ENCODE data around the gene EMC10.

The EMC10 gene

DNA sequence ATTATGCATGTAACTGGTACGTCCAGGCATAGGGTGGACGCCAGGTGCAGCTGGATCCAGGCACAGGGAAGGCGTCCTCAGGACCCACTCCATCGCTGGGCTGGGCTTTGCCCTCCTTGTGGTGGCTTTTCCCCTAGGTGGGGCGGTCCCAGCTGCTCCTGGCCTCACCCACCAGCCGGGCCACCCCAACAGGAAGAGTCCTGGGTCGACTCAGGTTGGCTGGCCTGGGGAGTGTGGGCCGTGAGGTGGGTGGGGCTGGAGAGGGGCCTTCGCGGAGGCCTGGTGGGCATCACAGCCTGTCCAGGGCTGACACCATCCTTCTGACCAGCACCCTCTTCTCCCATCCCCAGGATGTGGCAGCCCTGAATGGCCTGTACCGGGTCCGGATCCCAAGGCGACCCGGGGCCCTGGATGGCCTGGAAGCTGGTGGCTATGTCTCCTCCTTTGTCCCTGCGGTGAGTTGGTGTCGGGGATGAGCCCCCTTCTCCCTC, 3.5 kb downstream of the EMC10 start:
- DNase-seq = no peak

DNA sequence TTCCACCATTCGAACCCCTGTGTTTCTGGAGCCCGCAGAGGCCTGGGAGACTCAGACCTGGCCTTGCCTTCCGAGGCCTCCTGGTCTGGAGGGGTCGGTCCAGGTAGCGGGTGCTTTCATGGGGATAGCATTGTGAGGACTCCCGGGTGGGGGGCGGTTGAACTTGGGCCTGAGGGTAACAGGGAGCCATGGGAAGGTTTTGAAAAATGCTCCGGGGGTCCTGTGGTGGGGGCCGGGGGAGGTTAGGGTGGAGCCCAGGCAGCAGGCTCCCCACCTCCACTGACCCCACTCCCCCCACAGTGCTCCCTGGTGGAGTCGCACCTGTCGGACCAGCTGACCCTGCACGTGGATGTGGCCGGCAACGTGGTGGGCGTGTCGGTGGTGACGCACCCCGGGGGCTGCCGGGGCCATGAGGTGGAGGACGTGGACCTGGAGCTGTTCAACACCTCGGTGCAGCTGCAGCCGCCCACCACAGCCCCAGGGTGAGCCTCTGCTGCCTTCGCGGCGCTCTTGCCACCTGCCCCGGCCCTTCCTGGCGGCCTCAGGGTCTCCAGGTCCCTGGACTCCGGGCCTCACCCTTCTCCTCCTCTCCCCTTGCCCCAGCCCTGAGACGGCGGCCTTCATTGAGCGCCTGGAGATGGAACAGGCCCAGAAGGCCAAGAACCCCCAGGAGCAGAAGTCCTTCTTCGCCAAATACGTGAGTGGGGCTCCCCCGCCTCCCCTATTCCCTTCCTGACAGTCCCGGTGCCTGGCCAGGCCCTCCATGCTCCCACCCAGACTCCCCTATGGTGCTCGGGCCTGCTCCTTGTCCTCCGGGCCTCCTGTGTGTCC, 4.2 kb downstream of the EMC10 start:
- no peak for DNase-seq

DNA sequence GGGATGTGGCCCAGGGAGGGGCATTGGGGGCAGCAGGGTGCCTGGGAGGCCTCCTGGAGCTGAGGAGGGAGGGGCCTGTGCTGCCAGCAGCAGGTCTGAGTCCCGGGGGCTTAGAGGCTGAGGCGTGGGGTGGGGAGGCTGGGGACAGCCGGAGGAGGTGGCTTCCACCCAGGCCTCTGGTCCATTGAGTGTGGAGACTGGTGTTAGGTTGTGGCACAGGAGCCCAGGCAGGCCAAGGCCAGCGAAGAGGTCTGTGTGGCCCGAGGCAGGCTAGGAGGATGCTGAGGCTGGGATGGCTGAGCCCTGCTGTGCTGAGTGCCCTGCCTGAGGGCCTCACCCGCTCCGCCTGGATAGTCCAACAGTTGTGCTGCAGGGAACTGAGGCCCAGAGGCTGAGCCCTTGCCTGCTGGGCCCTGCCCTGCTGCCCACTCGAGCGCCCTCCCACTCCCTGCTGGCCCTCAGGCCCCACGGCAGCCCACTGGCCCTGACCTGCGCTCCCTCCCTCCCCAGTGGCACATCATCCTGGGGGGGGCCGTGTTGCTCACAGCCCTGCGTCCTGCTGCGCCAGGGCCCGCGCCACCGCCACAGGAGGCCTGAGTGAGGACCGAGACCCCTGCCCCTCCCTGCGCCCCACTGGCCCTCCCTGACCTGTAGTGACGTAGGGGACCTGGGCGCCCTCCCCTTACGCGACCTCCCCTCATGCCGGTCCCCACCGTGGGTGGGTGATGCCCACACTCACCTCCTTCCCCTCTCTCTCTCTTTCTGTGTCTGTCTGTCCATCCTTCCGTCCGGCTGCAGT, 5.2 kb downstream of the EMC10 start:
- no peak for DNase-seq

DNA sequence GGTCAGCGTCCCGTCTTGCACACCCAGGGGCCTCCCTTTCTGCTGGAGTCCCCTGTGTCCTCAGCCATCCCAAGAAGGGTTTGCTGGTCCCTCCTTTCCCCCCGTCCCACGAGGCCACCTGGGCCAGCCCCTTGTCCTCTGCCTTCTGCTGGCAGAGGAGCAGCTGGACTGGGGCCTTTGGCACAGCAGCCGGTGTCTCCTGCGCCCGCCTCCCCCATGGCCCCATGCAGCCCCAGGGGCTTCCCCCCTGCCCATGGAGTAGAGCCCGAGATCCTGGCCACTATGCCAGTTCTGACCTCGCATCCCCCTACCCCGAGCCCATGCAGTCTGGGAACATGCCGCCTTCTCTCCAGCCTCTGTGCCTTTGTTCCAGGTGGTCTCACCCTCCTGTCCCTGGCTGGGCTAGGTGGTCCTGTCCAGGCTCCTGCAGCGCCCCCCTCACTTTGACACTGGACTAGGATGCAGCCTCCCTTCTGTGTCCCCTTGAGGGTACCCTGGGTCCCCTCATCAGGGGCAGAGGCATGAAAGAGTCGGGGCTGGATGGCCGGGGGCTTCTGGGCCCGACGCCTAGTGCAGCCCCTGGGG, 6.1 kb downstream of the EMC10 start:
- DNase-seq = no peak

DNA sequence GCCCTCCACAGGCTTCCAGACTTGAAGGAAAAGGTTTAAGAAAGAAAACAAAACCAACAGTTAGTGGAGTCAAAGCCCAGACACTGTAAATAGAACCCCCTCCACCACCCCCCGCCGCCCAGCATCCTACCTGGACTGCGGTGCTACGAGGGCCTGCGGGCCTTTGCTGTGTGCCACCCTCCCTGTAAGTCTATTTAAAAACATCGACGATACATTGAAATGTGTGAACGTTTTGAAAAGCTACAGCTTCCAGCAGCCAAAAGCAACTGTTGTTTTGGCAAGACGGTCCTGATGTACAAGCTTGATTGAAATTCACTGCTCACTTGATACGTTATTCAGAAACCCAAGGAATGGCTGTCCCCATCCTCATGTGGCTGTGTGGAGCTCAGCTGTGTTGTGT, 6.6 kb downstream of the EMC10 start:
- no peak for DNase-seq

DNA sequence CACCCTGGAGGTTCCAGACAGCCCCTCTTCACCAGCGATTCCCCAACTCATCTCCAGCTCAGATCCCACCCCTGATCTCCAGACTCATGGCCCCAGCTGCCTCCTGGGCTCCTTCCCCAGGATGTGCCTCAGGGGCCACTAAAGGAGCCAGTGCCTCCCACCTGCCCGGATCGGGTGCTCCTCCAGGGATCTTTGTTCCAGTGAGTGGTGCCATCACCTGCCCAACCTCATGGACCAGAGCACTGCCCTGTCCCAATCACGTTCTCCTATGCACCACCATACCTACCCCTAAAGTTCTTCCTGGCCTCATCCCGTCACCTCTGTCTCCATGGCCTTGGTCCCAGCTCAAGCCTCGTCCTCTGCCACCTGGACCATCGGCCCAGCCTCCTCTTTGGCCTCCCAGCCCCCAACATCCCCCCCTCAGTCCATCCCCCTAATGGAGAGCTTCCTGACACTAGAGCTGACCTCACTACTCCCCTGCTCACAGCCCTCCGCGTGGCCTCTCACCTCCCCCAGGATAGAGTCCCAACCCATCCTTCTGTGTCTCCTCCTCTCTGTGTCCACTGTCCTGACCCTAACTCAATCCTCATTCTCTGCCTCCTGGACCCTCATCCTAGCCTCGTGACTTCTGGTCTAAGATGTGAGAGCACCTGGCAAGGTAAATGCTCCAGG, 9.1 kb downstream of the EMC10 start:
- DNase-seq = no peak

DNA sequence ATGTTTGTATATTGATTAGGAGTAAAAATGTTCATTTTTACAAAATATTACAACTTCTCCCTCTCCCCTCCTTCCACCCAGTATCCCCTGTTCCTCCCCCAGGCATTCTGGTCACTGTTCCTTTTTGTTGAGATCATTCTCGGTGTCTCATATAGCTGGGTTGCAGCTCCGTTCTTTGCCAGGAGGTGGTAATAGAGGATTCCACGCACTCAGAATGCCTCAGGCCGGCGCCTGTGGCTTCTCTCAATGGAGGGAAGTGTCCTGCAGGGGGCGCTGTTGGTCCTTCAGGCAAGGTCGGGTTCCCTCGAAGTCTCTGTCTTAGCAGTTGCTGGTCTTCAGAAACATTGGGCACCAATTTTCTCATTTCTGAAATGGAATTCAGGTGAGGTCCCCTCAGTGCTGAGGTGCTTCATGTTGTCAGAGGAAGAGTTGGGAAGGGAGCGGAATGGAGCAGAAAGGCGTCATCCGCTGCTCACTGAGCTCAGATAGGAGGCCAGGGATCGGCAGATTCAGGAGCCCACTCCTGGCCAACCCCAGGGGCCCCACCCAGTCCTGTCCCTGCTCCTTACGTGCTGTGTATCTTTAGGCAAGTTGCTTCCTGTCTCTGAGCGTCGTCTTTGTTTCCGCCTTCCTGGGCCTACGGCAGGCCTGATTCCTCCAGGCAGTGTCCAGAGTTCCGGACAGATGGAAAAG, 10.7 kb downstream of the EMC10 start:
- DNase-seq = peak; percentile 48

DNA sequence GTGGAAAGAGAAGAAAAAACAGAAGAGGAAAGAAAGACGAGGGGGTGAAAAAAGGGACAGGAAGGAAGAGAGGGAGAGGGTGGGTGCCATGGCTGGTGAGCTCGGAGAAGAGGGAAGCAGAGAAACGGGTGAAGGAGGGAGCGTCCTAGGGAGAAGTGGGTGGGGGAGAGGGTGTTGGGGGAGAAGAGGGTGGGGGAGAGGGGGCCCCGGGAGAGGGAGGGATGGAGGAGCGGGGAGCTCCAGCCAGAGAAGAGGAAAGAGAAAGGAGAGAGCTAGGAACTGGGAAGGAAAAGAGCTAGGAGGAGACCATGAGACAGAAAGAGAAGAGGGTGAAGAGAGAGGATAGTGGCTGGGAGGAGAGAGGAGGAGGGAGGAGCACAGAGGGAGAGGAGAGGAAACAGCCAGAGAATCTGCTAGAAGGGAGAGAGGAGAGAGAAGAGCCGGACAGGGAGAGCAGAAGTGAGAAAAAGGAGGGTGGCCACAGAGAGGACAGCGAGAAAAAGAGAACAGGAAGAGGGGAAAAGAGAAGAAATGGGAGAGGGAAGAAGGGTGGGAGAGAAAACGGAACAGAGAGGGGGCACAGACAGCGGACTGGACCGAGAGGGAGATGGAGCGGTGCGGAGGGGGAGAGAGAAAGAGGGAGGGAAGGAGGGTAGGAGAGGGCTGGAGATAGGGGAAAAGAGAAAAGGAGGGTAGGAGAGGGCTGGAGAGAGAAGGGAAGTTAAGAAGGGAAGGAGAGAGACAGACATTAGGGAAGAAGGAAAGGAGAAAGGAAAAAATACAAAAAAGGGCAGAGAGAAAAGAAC, 12.3 kb downstream of the EMC10 start:
- DNase-seq = peak in 1 of 2 donors; percentile 31

DNA sequence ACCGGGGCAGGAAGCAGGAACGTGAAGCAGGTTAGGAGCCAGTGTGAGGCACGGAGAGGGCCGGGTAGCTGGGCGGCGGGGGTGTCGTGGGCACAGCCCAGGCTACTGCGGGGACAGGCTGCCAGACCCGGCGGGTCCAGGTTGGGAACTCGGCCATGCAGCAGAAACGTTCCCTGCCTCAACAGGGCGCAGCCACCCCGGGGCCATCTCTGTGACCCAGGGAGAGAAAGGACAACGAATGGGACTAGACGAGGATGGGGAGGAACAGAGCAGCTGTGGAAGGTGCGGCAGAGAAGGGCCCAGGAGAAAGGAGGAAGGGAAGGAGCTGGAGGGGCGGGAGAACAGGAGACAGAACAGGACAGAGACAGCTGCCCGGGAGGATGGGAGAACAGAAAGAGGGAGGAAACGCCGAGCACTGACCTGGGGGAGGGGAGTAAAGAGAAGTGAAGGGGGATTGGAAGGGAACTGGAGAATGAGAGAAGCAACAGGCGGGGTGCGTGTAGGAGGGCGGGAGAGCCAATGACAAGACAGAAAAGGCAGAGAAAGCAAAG, 13.2 kb downstream of the EMC10 start:
- DNase-seq = peak; percentile 14 to 35

DNA sequence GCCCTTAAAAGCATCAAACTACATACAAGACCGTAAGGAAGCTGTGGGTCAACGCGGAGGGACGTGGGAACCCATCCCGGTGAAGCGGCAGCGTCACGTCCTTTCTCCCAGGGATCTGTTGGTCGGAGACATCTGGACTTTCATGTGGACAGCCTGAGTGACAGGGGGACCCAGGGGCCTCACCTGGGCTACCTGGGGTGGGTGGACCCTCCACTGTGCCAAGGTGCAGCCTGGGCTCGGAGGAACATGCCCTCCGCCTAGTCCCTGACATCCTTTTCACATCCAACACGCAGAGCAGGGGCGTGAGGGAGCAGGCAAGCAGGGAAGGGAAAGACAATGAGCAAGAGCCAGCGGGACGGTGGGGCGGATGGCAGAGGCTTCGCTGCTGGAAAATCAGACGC, 14.1 kb downstream of the EMC10 start:
- DNase-seq = no peak

DNA sequence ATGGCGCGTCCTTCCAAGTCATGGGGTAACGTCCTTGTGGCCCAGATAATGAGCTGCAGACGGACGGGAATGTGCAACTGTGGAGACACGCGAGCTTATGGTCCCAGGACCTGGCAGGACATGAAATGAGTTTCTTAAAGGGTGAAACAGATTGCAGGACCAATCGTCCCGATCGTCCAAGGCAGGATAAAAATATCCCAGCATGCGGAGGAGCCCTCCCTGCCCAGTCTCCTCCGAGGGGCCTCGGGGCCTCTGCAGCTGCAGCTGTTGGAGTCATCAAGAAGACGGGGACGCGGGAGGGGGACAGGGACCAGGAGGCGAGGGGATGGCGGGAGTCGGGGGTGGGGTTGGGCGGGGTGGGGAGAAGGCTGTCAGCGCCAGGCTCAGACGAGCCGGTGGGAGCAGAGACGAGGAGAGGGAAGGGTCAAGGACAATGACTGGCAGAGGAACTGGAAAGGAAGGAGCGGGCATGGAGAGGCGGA, 14.7 kb downstream of the EMC10 start:
- no peak for DNase-seq

DNA sequence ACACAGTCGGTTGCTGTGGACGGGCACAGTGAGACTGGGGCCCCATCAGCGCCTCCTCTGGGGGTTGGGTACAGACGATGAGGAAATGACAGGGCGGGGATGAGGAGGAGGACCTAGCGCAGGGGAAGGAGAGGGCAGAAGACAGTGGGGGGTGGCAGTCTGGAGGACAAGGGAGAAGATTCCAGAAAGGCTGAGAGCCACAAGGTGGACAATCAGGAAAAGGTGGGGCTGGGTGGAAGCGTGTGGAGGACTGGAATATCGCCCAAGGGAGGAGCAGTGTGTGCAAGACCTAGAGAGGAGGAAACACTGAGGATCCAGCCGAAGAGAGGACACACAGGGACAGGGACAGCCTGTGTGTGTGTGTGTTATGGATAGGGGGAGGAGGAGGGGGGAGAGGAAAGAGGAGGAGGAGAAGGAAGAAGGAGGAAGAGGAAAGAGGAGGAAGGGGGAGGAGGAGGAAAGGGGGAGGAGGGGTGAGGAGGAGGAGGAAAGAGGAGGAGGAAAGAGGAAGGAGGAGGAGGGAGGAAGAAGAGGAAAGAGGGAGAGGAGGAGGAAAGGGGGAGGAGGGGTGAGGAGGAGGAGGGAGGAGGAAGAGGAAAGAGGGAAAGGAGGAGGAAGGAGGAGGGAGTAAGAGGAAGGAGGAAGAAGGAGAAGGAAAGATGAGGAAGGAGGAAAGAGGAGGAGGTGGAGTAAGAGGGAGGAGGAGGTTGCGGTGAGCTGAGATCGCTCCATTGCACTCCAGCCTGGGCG, 16.2 kb downstream of the EMC10 start:
- DNase-seq = peak in 1 of 2 donors; percentile 23

DNA sequence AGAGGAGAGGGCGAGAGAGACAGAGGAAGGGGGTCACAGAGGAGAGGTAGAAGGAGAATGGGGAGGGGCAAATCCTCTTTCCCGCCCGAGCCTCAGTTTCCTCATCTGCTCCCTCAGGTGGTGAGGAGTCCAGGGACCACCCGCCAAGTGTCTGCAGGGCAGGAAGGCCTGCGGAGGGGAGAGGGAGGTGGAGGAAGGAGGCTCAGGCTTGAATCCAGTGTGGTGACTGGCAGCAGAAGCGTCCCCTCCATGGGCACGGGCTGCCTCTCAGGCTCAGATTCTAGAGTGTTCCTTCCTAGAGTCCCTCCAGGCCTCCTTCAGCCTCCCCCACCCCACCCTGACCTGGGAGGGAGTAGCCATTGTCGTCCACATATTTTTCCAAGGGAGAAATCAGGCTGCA, 16.9 kb downstream of the EMC10 start:
- no peak for DNase-seq

DNA sequence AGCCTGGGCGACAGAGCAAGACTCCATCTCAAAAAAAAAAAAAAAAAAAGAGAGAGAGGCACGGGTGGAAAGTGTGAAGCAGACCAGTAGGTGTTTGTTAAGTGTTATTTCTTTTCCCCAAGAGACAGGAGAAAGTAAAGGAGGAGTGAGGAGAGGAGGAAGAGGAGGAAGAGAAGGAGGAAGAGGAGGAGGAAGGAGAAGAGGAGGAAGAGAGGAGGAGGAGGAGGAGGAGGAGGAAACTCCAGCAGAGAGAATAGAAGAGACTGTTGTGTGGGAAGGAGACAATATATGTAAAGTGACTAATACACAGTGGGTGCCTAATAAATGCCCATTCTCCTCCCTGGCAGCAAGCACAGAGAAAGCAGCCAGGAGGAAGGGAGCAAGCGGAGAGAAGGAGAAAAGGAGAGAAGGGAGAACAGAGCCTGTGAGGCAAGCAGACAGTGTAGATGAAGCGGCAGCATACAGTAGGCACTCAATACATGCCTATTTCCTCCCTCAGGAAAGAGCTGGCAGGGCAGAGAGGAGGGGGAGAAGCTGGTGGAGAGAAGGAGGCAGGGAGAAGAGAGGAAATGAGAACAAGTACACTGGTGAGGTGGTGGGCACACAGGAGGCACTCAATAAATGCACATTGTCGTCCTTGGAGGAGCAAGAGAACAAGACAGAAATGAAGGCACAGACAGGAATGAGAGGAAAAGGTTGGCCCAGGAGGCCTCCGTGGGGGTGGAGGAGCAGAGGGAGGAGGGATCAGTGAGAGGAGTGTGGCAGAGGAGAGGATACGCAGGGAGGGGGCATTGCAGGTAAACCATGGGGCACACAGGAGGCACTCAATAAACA, 18.1 kb downstream of the EMC10 start:
- DNase-seq = no peak

DNA sequence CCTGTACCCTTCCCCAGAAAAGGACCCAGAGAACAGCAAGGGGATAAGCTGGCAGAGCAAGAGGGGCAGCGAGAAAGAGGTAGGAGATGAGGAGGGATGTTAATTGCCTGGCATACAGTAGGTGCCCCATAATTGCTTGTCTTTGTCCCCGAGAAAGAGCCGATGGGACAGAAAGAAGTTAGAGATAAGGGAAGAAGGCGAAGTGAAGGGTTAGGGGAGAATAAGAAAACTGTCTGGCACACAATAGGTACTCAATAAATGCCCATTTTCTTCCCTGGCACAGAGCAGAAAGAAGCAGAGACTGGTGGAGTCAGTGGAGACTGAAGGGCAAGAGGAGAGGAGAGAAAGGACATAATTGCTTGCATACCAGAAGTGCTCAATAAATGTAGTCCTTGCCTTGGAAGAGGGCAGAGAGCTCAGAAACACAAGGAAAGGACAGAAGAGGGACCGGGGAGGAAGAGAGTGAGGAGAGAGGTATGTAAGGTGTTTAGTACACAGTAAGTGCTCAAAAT, 18.8 kb downstream of the EMC10 start:
- no peak for DNase-seq

DNA sequence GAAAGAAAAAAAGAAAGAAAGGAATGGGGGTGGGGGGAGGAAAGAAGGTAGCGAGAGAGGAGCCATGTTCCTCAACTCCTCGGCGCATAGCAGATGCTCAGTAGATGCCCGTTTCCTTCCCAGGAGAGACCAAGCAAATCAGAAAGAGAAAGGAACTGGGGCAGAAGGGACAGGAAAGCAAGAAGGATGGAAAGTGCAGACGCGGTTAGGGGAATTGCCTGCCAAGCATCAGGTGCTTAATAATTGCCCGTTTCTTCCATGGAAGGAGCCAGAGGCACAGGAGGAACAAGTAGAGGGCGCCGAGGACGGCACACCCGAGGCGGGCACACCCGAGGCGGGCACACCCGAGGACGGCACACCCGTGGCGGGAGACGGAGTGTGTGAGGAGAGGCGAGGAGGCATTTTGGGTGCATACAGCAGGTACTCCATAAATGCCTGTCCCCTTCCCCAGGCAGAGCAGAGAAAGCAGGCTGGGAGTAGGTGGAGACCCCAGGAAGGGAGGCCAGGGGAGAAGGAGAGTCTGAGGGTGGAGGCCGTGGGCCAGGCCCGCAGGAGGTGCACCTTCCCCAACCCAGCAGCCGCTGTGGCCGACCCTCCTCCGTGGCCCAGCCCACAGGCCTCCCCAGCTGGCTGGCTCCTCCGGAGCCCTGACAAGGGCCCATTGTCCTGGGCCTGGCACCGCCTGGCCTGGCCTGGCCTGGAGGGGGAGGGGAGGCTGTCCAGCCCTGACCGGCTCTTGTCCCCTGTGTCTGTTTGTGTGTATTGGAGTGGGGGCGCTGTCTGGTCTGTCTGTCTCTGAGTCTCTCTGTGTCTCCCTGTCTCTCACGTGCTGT, 20.1 kb downstream of the EMC10 start:
- DNase-seq = no peak

DNA sequence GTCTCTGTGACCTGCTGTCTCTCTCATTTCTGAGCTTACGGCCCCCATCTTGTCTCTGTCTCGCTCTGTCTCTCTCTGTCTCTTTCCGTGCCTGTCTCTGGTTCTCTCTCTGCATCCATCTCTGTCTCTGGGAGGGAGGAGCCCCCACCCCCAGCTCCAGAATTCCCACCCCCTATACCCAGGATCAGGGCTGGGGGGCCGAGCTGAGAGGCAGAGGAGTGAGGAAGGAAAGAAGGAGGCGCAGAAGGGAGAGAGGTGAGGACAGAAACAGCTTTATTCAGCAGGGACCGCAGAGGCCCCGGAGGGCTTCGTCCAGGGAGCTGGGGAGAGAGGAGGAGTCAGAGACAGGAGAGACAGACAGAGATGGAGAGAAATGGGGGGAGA, 20.7 kb downstream of the EMC10 start:
- DNase-seq = no peak
